ENCODE results near the gene USP28.

USP28 gene

DNA sequence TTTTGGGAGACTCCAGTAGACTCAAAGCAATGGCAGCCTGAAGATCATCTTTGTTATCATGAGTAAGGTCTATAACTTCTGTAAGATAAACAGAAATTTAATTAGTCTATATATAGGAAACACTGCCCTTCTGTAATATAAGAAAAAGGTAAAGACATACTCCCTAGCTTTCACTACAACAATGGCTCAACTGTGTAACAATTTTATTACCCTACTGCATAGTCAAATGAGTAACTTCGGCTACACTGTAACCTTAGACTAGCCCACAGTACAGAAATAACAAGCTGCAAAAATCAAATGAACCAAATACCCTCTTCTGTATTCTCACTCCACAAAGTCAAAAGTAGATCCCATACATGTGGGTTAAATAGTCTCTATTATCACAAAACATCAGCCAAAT is 33.7 kb downstream of the USP28 start:
- TF ChIP-seq POLR2A (IDR thresholded peaks at IDR 0.05; ENCODE audit: low read depth, low read length) (no peak), POU2F2 (IDR thresholded peaks at IDR 0.05; ENCODE audit: low read depth, low read length) (no peak), SPI1 (IDR thresholded peaks at IDR 0.05; ENCODE audit: low read depth, low read length) (no peak), PAX5 (IDR thresholded peaks at IDR 0.05; ENCODE audit: insufficient read depth, low read length, severe bottlenecking) (no peak), TAF1 (IDR thresholded peaks at IDR 0.05; ENCODE audit: low read depth, low read length) (no peak), POLR2AphosphoS5 (IDR thresholded peaks at IDR 0.05; ENCODE audit: low read depth, low read length) (no peak)
- no peak for DNase-seq (ENCODE audit: insufficient read length, low spot score)
- FAIRE-seq, result peak; percentile 81

DNA sequence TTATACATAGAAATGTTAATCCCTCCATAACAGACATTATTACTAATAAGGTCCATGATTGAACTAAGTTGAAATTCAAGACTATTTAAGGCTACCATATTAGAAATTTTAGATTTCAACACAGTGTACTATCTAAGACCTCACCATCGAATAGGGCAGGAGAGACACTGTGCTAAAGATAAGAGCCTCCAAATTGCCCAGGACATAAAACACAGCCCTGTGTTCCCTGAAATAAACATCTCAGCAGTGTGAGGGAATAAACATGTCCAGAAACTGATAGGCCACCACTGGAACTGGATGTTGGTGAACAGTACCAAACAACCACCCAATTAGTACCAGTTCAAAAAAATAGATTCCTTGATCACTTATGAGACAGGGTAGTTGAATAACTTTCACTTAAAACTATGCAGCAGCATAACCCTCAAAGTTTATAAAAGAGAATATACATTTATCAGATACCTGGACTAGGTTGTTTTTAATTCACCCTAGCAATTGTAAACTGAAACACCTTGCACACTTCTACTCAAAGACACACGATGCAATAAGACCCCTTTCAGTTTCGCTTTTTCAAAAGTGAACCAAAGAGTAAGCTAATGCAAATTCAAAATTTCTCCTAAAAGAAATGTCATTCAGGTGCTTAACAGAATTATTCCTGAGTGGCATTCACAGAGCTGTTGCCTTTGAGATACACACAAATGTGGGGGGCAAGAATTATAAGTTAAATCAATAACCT is 34.3 kb downstream of the USP28 start:
- DNase-seq (ENCODE audit: insufficient read length, low spot score), result no peak
- FAIRE-seq, result no peak
- TF ChIP-seq PAX5 (IDR thresholded peaks at IDR 0.05; ENCODE audit: insufficient read depth, low read length, severe bottlenecking) (no peak), POLR2A (IDR thresholded peaks at IDR 0.05; ENCODE audit: low read depth, low read length) (no peak), SPI1 (IDR thresholded peaks at IDR 0.05; ENCODE audit: low read depth, low read length) (no peak), POU2F2 (IDR thresholded peaks at IDR 0.05; ENCODE audit: low read depth, low read length) (no peak), POLR2AphosphoS5 (IDR thresholded peaks at IDR 0.05; ENCODE audit: low read depth, low read length) (no peak), TAF1 (IDR thresholded peaks at IDR 0.05; ENCODE audit: low read depth, low read length) (no peak)

DNA sequence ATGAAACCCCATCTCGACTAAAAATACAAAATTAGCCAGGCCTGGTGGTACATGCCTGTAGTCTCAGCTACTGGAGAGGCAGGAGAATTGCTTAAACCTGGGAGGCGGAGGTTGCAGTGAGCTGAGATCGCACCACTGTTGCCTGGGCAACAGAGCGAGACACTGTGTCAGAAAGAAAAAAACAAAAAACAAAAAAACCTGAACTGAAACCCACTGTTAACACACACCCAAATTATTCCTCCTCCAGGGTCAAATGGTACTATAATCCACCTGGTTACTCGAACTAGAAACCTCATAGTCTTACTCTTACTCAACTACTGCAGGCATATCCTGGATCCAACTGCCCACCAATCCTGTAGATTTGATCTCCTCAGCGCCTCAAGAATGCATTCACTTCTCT is 35.5 kb downstream of the USP28 start:
- DNase-seq (ENCODE audit: insufficient read length, low spot score) (peak; percentile 39), FAIRE-seq (peak; percentile 87)
- TF ChIP-seq SPI1 (IDR thresholded peaks at IDR 0.05; ENCODE audit: low read depth, low read length) (peak; percentile 91), POU2F2 (IDR thresholded peaks at IDR 0.05; ENCODE audit: low read depth, low read length) (no peak)

DNA sequence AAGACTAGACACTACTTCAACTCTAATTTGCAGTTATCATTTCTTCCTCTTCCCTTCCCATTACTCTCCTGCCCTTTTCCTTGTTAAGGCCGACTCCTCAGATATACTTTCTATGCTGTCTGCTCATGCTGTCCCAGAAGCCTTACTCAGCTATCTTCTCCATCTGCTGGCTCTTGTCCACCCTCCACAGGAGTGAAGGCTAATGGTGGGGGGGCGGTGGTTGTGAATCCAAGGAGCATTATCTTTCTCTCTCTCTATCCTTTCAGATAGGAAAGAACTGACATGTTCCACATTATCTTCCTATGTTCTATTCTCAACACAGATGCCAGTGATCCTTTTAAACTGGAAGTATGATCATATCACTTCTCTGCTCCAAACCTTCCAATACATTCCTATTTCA is 37.4 kb downstream of the USP28 start:
- TF ChIP-seq POLR2A (IDR thresholded peaks at IDR 0.05; ENCODE audit: low read depth, low read length) (no peak), TAF1 (IDR thresholded peaks at IDR 0.05; ENCODE audit: low read depth, low read length) (no peak), SPI1 (IDR thresholded peaks at IDR 0.05; ENCODE audit: low read depth, low read length) (no peak)
- peak; percentile 64 for FAIRE-seq
- no peak for DNase-seq (ENCODE audit: insufficient read length, low spot score)

DNA sequence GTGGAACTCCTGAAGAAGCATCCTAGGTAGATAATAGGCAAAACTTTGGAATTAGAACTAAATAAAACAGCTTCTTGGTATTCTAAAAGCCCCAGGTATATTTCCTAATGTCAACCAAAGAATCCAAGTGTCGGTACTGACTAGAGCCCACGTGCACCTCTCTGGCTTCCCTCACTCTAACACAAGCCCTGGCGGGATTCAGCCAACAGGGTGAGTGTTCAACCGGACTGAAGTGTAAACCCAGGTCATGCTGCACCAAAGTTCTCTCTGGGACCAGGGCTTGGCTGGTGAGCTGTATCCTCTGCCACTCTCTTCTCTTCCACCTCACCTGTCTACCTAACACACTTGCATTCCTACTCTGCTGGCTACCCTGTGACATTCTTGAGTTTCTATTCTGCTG is 40.1 kb downstream of the USP28 start:
- no peak for DNase-seq (ENCODE audit: insufficient read length, low spot score)
- no peak for FAIRE-seq
- TF ChIP-seq TAF1 (IDR thresholded peaks at IDR 0.05; ENCODE audit: low read depth, low read length), result no peak
- no peak for TF ChIP-seq SPI1 (IDR thresholded peaks at IDR 0.05; ENCODE audit: low read depth, low read length)
- no peak for TF ChIP-seq POLR2A (IDR thresholded peaks at IDR 0.05; ENCODE audit: low read depth, low read length)
- TF ChIP-seq POLR2AphosphoS5 (IDR thresholded peaks at IDR 0.05; ENCODE audit: low read depth, low read length), result no peak
- TF ChIP-seq POU2F2 (IDR thresholded peaks at IDR 0.05; ENCODE audit: low read depth, low read length), result no peak
- no peak for TF ChIP-seq PAX5 (IDR thresholded peaks at IDR 0.05; ENCODE audit: insufficient read depth, low read length, severe bottlenecking)

DNA sequence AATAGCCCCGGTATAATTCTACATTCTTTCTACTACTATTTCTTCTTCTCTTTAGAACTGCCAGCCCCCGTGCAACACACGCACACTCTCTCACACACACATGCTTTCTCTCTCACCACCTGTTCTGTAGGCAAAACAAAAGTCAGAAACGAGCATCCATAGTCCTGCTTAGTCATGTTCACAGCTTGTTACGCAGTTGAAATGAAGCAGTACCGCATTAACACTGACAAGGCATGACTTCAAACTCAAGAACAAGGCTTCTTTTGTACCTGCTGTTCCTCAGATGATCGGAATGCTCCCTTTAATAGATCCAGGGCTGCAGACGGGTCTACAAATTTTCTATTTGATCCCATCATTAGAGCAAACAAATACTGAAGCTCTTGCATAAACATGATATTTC is 42.2 kb downstream of the USP28 start:
- no peak for DNase-seq (ENCODE audit: insufficient read length, low spot score)
- FAIRE-seq, result no peak
- TF ChIP-seq POLR2A (IDR thresholded peaks at IDR 0.05; ENCODE audit: low read depth, low read length), result no peak
- no peak for TF ChIP-seq TAF1 (IDR thresholded peaks at IDR 0.05; ENCODE audit: low read depth, low read length)
- TF ChIP-seq POU2F2 (IDR thresholded peaks at IDR 0.05; ENCODE audit: low read depth, low read length), result no peak
- TF ChIP-seq PAX5 (IDR thresholded peaks at IDR 0.05; ENCODE audit: insufficient read depth, low read length, severe bottlenecking), result no peak
- no peak for TF ChIP-seq SPI1 (IDR thresholded peaks at IDR 0.05; ENCODE audit: low read depth, low read length)
- no peak for TF ChIP-seq POLR2AphosphoS5 (IDR thresholded peaks at IDR 0.05; ENCODE audit: low read depth, low read length)

DNA sequence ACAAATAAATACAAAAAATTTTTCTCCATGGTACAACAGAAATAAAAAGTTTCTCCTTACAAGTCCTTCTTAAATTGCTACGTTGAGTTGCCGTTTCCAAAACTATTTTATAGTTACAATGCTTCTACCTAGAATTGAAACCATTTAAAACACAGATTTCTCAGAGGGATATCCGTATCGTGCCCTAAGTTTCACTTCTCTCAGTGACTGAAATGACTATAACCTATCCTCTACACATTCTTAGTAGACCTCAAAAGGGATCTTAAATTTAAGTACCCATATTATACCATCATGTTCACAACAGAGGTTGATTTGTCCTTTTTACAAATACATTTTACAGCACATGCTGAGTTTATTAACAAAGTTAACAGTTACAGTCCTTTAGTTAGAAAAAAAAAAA is 44.1 kb downstream of the USP28 start:
- no peak for DNase-seq (ENCODE audit: insufficient read length, low spot score)
- peak; percentile 70 for TF ChIP-seq SPI1 (IDR thresholded peaks at IDR 0.05; ENCODE audit: low read depth, low read length)
- no peak for TF ChIP-seq POU2F2 (IDR thresholded peaks at IDR 0.05; ENCODE audit: low read depth, low read length)

DNA sequence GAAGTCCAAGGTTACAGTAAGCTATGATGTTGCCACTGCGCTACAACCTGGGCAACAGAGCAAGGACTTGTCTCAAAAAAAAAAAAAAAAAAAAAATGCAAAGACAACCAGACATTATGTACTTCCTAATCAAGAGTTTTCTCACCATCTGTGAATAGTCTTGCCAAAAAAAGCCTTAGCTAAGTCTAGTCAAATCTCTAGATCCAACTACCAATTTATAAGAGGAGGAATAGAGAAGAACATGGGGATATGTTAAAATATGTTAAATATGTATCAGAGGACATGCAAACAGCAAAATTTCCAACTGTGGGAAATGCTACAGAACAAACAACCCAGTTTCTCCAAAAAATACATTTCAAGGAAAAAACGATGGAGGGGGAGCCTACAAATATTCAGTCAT is 45.6 kb downstream of the USP28 start:
- TF ChIP-seq POLR2AphosphoS5 (IDR thresholded peaks at IDR 0.05; ENCODE audit: low read depth, low read length) (no peak), TAF1 (IDR thresholded peaks at IDR 0.05; ENCODE audit: low read depth, low read length) (no peak), POU2F2 (IDR thresholded peaks at IDR 0.05; ENCODE audit: low read depth, low read length) (no peak), POLR2A (IDR thresholded peaks at IDR 0.05; ENCODE audit: low read depth, low read length) (no peak), PAX5 (IDR thresholded peaks at IDR 0.05; ENCODE audit: insufficient read depth, low read length, severe bottlenecking) (no peak), SPI1 (IDR thresholded peaks at IDR 0.05; ENCODE audit: low read depth, low read length) (no peak)
- FAIRE-seq, result no peak
- no peak for DNase-seq (ENCODE audit: insufficient read length, low spot score)

More for the DNA sequence above, 44.1 kb downstream of the USP28 start:
- FAIRE-seq, result peak; percentile 28

DNA sequence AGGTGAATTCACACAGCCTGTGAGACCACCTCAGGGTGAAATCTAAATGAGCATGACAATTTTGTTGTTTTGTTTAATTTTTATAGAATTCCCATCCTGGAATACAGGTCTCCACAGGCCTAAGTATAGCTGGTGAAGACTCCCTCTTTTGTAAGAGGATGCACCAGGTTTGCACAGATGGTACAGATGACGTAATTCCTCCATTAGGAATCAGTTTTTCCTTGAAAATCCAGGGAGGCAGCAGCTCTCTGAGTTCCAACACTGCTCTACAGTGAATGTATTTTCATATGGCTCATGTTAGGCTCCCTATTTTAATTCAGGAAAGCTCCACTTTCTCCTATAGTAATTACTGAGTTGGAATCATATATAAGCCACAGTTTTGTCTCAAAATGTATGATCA is 47.2 kb downstream of the USP28 start:
- DNase-seq (ENCODE audit: insufficient read length, low spot score) (no peak), FAIRE-seq (no peak)
- TF ChIP-seq PAX5 (IDR thresholded peaks at IDR 0.05; ENCODE audit: insufficient read depth, low read length, severe bottlenecking), result no peak
- TF ChIP-seq POLR2A (IDR thresholded peaks at IDR 0.05; ENCODE audit: low read depth, low read length), result no peak
- no peak for TF ChIP-seq POU2F2 (IDR thresholded peaks at IDR 0.05; ENCODE audit: low read depth, low read length)
- no peak for TF ChIP-seq SPI1 (IDR thresholded peaks at IDR 0.05; ENCODE audit: low read depth, low read length)
- TF ChIP-seq TAF1 (IDR thresholded peaks at IDR 0.05; ENCODE audit: low read depth, low read length), result no peak
- TF ChIP-seq POLR2AphosphoS5 (IDR thresholded peaks at IDR 0.05; ENCODE audit: low read depth, low read length), result no peak

DNA sequence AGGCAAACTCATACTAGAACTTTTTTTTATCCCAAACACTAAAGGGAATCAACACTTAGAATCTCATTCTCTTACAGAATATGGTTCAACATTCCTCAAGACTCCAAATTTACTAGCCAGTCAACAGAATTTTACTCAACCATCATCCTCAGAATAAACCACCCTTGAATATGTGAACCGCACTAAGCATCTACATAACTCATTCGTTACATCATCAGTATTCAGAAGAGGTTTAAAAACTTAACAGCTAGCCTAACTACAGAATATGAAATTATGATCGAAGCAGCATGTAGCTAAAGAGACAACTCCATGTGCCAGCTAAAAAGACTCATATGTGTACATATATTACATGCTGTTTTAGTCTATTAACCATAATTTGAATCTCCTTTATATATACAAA is 47.9 kb downstream of the USP28 start:
- DNase-seq (ENCODE audit: insufficient read length, low spot score) (no peak), FAIRE-seq (peak; percentile 61)
- TF ChIP-seq PAX5 (IDR thresholded peaks at IDR 0.05; ENCODE audit: insufficient read depth, low read length, severe bottlenecking), result no peak
